ENCODE data around the gene CTDSP2. TPM values are rescaled to one million over a fixed set of nuclear protein-coding genes. Genes with fewer than 3 reads are reported as not detected.

The CTDSP2 gene
- total and polyA plus RNA-seq, 10 of the 15 experiments (the other 5 are each of a cell fraction or from before 2014, with no cell fraction given): 17.3 to 98.2 (median 54.1) TPM

- no peak for FAIRE-seq
Measured at GRCh38 chr12:57806677-57807076, 39.9 kb downstream of the CTDSP2 start.

More at GRCh38 chr12:57806677-57807076, 39.9 kb downstream of the CTDSP2 start:
- ChIA-PET SMC1A (ENCODE audit: uncharacterized antibody, unreplicated experiment) (interaction anchor here (0.9 to 1.0 kb wide), 2 partner anchors 89 to 115 kb away, joined by 3 read pairs; no protein-coding TSS in a partner anchor), CTCF (interaction anchor here (1.1 to 2.3 kb wide), 3 partner anchors 8 to 106 kb away, joined by 3 to 7 read pairs (median 5); no protein-coding TSS in a partner anchor), RAD21 (ENCODE audit: unreplicated experiment) (no interaction called here), POLR2A (no interaction called here)
- ATAC-seq (no peak), DNase-seq (ENCODE audit: low read depth, low spot score) (no peak)
- Histone ChIP-seq H4K20me1 (ENCODE audit: control insufficient read depth, insufficient read depth) (no peaks in the 10 kb centered on the region), H3K79me2 (ENCODE audit: control insufficient read depth, insufficient read depth, low read length) (no peaks in the 10 kb centered on the region), H3K9me3 (replicated peaks; ENCODE audit: control insufficient read depth, insufficient read depth, low read length) (no peaks in the 10 kb centered on the region), H3K4me3 (no peak overlapping the region), H3K27me3 (replicated peaks in 1 of 2; ENCODE audit: control insufficient read depth in 2 of 2, insufficient read depth in 2 of 2, low read length in 1 of 2) (no peaks in the 10 kb centered on the region), H3K4me2 (ENCODE audit: control insufficient read depth, insufficient read depth) (no peak overlapping the region), H3K4me1 (ENCODE audit: control insufficient read depth, insufficient read depth, low read length) (no peaks in the 10 kb centered on the region), H3K9ac (ENCODE audit: control insufficient read depth, insufficient read depth, low read length) (no peak overlapping the region), H3K36me3 (ENCODE audit: control insufficient read depth in 2 of 2, insufficient read depth in 2 of 2, low read length in 1 of 2) (peaks cover 0 to 5% of the 10 kb centered on the region in 2 experiments; a peak in 2 of 4 replicates), H3K27ac (ENCODE audit: control insufficient read depth, insufficient read depth) (no peak overlapping the region), H2AFZ (ENCODE audit: control insufficient read depth, low read depth, low read length) (no peak overlapping the region)
- WGBS (ENCODE audit: insufficient coverage, insufficient replicate concordance, low lambda C conversion rate, missing lambda C conversion rate): 77% methylated on average over 3 of the region's 3 CpGs
- intact Hi-C loops (cut with micrococcal nuclease; ENCODE audit: unreplicated experiment): no loop called here
- no peak for TF ChIP-seq ZBTB33 (IDR thresholded peaks at IDR 0.05)
- TF ChIP-seq, protein P1, sequence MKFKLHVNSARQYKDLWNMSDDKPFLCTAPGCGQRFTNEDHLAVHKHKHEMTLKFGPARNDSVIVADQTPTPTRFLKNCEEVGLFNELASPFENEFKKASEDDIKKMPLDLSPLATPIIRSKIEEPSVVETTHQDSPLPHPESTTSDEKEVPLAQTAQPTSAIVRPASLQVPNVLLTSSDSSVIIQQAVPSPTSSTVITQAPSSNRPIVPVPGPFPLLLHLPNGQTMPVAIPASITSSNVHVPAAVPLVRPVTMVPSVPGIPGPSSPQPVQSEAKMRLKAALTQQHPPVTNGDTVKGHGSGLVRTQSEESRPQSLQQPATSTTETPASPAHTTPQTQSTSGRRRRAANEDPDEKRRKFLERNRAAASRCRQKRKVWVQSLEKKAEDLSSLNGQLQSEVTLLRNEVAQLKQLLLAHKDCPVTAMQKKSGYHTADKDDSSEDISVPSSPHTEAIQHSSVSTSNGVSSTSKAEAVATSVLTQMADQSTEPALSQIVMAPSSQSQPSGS (IDR thresholded peaks at IDR 0.05; ENCODE audit: low read length): no peak
- no peak for TF ChIP-seq RBBP5 (conservative IDR thresholded peaks at IDR 0.05)
- no peak for TF ChIP-seq YY1 (IDR thresholded peaks at IDR 0.05; ENCODE audit: low read depth, low read length)
- no peak for TF ChIP-seq ZBTB40 (IDR thresholded peaks at IDR 0.05; ENCODE audit: borderline replicate concordance)
- TF ChIP-seq KLF5 (IDR thresholded peaks at IDR 0.05; ENCODE audit: partially characterized antibody): no peak
- no peak for TF ChIP-seq BACH1 (IDR thresholded peaks at IDR 0.05; ENCODE audit: borderline replicate concordance)
- no peak for TF ChIP-seq ZNF274 (IDR thresholded peaks at IDR 0.05; ENCODE audit: insufficient read depth, insufficient read length)
- no peak for TF ChIP-seq JUND (IDR thresholded peaks at IDR 0.05; ENCODE audit: low read depth, low read length)
- BruUV-seq (replicated peaks): no TSS peak
- in situ Hi-C loops (cut with MboI): no loop called here
